ENCODE measurements around the gene WNT1.

- TF ChIP-seq, protein P1, sequence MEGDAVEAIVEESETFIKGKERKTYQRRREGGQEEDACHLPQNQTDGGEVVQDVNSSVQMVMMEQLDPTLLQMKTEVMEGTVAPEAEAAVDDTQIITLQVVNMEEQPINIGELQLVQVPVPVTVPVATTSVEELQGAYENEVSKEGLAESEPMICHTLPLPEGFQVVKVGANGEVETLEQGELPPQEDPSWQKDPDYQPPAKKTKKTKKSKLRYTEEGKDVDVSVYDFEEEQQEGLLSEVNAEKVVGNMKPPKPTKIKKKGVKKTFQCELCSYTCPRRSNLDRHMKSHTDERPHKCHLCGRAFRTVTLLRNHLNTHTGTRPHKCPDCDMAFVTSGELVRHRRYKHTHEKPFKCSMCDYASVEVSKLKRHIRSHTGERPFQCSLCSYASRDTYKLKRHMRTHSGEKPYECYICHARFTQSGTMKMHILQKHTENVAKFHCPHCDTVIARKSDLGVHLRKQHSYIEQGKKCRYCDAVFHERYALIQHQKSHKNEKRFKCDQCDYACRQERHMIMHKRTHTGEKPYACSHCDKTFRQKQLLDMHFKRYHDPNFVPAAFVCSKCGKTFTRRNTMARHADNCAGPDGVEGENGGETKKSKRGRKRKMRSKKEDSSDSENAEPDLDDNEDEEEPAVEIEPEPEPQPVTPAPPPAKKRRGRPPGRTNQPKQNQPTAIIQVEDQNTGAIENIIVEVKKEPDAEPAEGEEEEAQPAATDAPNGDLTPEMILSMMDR (IDR thresholded peaks at IDR 0.05), result no peak
- no peak for TF ChIP-seq POLR2A (IDR thresholded peaks at IDR 0.05)
Measured at GRCh38 chr12:49017891-49018260, 39.8 kb downstream of the WNT1 start.
